ENCODE measurements around the gene DNMBP. TPM values are rescaled to one million over a fixed set of nuclear protein-coding genes. Genes with fewer than 3 reads are reported as not detected.

DNMBP gene
- total and polyA plus RNA-seq, 11 donors, result 3.9 to 11.5 (median 6.6) TPM

DNA sequence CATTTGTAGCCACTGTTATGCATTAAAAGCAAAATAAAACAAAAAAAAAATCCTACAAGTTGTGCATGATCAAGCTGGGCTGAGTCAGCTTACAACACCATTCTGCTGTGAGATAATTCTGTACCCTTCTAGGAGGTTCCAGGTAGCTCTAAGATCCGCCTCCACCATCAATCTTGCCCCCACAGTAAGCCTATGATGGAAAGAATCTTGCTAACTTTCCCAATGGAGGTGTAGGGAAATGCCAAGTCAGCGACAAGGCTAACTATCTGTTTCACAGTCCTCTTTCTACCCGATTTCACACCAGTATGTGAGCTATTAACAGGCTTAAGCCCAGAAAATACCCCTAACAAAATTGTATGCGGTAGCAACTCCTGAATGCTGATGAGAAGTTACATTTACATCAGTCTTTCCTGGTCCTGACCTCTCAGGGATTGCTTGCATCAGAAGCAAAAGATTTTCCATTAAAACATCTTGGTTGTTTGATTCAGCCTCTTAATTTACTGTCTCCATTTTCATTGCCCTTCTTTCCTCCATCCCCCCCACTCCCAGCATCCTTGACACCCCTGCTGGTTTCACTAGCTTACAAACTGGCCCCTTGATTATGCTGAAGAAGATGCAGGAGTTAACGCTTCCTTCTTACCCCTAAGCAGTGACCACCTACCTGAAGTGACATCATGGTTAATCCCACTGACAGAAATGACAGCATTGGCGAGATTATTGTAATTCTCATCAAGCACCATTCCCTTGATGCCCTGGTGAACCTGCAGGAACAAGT, 44.1 kb upstream of the DNMBP start:
- H3K27me3 ChIP-seq, result peaks cover 0 to 27% (median 0%) of the 10 kb centered on the region in 9 donors
- H3K27ac ChIP-seq, result no peak overlapping the region
- H3K4me3 ChIP-seq, result no peak overlapping the region
- no peaks in the 10 kb centered on the region for H3K36me3 ChIP-seq
- 29 to 39% (median 31%) methylated on average over 6 of the region's 6 CpGs for WGBS, 4 donors
- no peaks in the 10 kb centered on the region for H3K4me1 ChIP-seq
- no peak for DNase-seq
- intact Hi-C loops (cut with DNase I), result no loop called here
- TF ChIP-seq POLR2A (IDR thresholded peaks at IDR 0.05), result no peak
- TF ChIP-seq, protein P1, sequence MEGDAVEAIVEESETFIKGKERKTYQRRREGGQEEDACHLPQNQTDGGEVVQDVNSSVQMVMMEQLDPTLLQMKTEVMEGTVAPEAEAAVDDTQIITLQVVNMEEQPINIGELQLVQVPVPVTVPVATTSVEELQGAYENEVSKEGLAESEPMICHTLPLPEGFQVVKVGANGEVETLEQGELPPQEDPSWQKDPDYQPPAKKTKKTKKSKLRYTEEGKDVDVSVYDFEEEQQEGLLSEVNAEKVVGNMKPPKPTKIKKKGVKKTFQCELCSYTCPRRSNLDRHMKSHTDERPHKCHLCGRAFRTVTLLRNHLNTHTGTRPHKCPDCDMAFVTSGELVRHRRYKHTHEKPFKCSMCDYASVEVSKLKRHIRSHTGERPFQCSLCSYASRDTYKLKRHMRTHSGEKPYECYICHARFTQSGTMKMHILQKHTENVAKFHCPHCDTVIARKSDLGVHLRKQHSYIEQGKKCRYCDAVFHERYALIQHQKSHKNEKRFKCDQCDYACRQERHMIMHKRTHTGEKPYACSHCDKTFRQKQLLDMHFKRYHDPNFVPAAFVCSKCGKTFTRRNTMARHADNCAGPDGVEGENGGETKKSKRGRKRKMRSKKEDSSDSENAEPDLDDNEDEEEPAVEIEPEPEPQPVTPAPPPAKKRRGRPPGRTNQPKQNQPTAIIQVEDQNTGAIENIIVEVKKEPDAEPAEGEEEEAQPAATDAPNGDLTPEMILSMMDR (IDR thresholded peaks at IDR 0.05), result no peak
- peaks cover 0 to 9% (median 2%) of the 10 kb centered on the region in 12 donors for H3K9me3 ChIP-seq
- ATAC-seq, result no peak

DNA sequence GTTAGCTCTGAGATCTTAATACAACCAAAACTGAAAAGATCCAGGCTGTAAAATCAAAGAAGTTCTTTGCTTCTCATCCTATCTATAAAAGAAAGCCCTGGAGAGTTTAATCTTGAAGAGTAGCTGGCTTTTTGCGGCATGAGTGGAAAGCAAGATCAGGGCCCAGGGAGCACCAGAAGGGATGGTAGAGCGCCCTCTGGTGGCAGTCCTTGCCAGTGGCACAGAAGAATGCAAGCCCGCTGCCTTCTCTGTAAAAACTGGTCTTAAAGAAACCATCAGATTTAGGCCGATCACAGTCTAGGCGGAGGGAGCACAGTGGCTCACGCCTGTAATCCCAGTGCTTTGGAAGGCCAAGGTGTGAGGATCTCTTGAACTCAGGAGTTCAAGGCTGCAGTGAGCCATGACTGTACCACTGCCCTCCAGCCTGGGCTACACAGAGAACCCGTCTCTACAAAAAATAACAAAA, 36.3 kb upstream of the DNMBP start:
- peak; percentile 65 to 79 (median 74) for ATAC-seq
- WGBS, 4 donors, result 16 to 18% (median 18%) methylated on average over 7 of the region's 7 CpGs
- TF ChIP-seq, protein P1 (IDR thresholded peaks at IDR 0.05), result peak; percentile 91 to 98 (median 96)
- TF ChIP-seq POLR2A (IDR thresholded peaks at IDR 0.05), result no peak

DNA sequence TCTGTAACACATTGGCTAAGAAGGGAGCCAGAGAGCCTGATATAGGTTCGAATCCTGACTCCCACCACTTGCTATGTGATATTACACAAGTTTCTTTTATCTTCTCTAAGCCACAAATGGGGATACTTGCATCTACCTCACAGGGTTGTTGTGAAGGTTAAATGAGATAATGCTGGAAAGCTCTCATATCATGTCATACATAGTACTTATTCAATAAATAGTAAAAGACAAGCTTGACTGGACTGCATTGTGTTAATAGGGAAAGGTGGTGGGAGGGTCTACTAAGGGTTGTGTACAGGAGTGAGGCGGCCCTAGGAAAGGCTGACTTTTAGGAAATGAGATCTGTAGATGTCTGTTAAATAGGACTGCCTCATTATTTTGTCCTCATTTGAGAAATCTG, 35.8 kb upstream of the DNMBP start:
- no peak for ATAC-seq
- intact Hi-C loops (cut with DNase I), result loop anchor here in 8 of 10 donors (2.0 to 10.0 kb wide), 6 partner anchors 33 to 198 kb away; partner anchors contain the start of gene DNMBP (in 2 of the 8)
- peak overlapping the region in 5 of 12 donors; percentile 3 to 80 (median 50) for H3K27ac ChIP-seq

More for the DNA sequence above, 36.3 kb upstream of the DNMBP start:
- intact Hi-C loops (cut with DNase I), result loop anchor here (1.0 to 10.0 kb wide), 9 partner anchors 34 to 201 kb away; partner anchors contain the start of gene DNMBP (in 1 of the 10)
- H3K36me3 ChIP-seq, result no peaks in the 10 kb centered on the region
- no peaks in the 10 kb centered on the region for H3K9me3 ChIP-seq
- peaks cover 0 to 33% (median 21%) of the 10 kb centered on the region in 12 donors for H3K4me1 ChIP-seq
- H3K27ac ChIP-seq, result peak overlapping the region in 3 of 12 donors; percentile 14 to 80 (median 50)
- no peak overlapping the region for H3K4me3 ChIP-seq
- peak; percentile 85 to 92 (median 87) for DNase-seq
- H3K27me3 ChIP-seq, result no peaks in the 10 kb centered on the region

More for the DNA sequence above, 35.8 kb upstream of the DNMBP start:
- no peaks in the 10 kb centered on the region for H3K9me3 ChIP-seq
- no peak overlapping the region for H3K4me3 ChIP-seq
- no peaks in the 10 kb centered on the region for H3K27me3 ChIP-seq
- no peaks in the 10 kb centered on the region for H3K36me3 ChIP-seq
- TF ChIP-seq, protein P1 (IDR thresholded peaks at IDR 0.05), result no peak
- TF ChIP-seq POLR2A (IDR thresholded peaks at IDR 0.05), result no peak
- no peak for DNase-seq
- peaks cover 0 to 33% (median 21%) of the 10 kb centered on the region in 12 donors for H3K4me1 ChIP-seq
- 50 to 67% (median 61%) methylated on average over 2 of the region's 2 CpGs for WGBS, 4 donors
